ENCODE measurements around the gene TRAF2. TPM values are rescaled to one million over a fixed set of nuclear protein-coding genes. Genes with fewer than 3 reads are reported as not detected.
A peak's percentile ranks its signal among the peaks of the same experiment; 100 is the strongest.

The TRAF2 gene
- total and polyA plus RNA-seq, 9 of the 15 experiments (the other 6 are each of a cell fraction or from before 2014, with no cell fraction given): 0.24 to 45.2 (median 18.0) TPM

DNA sequence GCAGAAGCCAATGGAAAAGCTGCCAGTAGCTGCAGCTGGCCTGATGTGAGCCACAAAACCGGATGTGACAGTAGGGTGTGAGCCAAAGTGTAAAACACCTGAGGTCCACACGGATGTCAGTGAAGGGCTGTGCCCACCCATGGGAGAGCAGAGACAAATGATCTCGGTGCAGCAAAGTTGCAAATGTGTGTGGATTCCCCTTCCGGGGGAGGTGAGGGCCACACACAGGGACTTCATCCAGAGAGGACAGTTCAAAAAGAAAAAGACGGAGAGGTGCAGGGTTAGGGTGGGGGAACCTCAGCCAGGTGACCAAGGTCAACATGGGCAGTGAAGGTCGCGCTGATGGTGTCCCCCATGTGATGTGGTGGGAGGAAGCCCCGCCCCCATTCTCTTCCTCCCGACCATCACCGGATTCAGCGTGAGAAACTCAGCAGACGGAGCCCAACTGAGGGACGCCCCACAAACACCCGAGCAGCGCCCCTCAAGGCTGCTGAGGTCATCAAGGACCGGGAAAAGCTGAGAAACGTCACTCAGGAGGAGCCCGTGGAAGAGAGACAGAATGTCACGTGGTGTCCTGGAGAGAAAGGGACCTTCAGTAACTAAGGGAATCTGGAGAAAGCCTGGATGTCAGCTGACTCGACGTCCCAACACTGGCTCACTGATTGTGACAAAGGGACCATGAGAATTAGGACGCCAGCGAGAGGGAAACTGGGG is 79.6 kb downstream of the TRAF2 start:
- no peak overlapping the region for H3K4me3 ChIP-seq
- peak overlapping the region; percentile 22 to 75; a peak in 2 of 4 replicates for H3K9ac ChIP-seq (ENCODE audit: insufficient read depth in 1 of 2, low read depth in 2 of 2, low read length in 2 of 2)
- in situ Hi-C loops (cut with MboI): no loop called here
- peaks cover 26 to 80% of the 10 kb centered on the region in 2 experiments; a peak in 4 of 5 replicates for H3K4me1 ChIP-seq (replicated peaks in 1 of 2; ENCODE audit: control insufficient read depth in 2 of 2, insufficient read depth in 2 of 2, low read length in 2 of 2)
- ChIA-PET POLR2A (interaction anchor here (0.7 to 0.9 kb wide), 2 partner anchors 11 to 106 kb away, joined by 3 read pairs; no protein-coding TSS in a partner anchor), CTCF (ENCODE audit: low intra/inter-chr PET ratio) (no interaction called here)
- peak overlapping the region; percentile 55 for H3K4me2 ChIP-seq (ENCODE audit: insufficient read depth, low read length)
- WGBS (ENCODE audit: insufficient coverage, low coverage, missing lambda C conversion rate): 20% methylated on average over 23 of the region's 23 CpGs
- H2AFZ ChIP-seq (ENCODE audit: low read depth, low read length): peak overlapping the region; percentile 96
- H3K9me3 ChIP-seq (replicated peaks; ENCODE audit: control insufficient read depth, insufficient read depth, low read depth, low read length): no peaks in the 10 kb centered on the region
- H4K20me1 ChIP-seq (replicated peaks; ENCODE audit: control insufficient read depth, insufficient read depth, low read length): no peaks in the 10 kb centered on the region
- DNase-seq (ENCODE audit: extremely low read depth in 1 of 4, low spot score in 3 of 4) (peak; percentile 32 to 56 (median 48)), ATAC-seq (no peak; the same call in 1 of the 3 replicates), FAIRE-seq (peak; percentile 88)
- H3K9me1 ChIP-seq (ENCODE audit: control insufficient read depth, insufficient read depth, low read length): no peaks in the 10 kb centered on the region
- intact Hi-C loops (cut with micrococcal nuclease): no loop called here
- no peaks in the 10 kb centered on the region for H3K79me2 ChIP-seq (ENCODE audit: control insufficient read depth, insufficient read depth, low read length)
- no peaks in the 10 kb centered on the region for H3K36me3 ChIP-seq (ENCODE audit: control insufficient read depth, insufficient read depth, low read length)
- no TSS peak for BruUV-seq (replicated peaks)
- H3K27me3 ChIP-seq (ENCODE audit: control insufficient read depth in 2 of 2, insufficient read depth in 2 of 2, low read length in 2 of 2): no peaks in the 10 kb centered on the region
- H3K27ac ChIP-seq (ENCODE audit: extremely low read depth, low read depth, low read length): peak overlapping the region; percentile 38; the same call in 1 of the 3 replicates
- TF ChIP-seq CREM (IDR thresholded peaks at IDR 0.05; ENCODE audit: low read depth) (peak; percentile 54), RAD51 (IDR thresholded peaks at IDR 0.05; ENCODE audit: borderline replicate concordance, low read depth) (peak; percentile 93), ZKSCAN3 (CRISPR knock-in tag; IDR thresholded peaks at IDR 0.05) (no peak), ESRRA (IDR thresholded peaks at IDR 0.05; ENCODE audit: borderline replicate concordance, low read depth) (peak; percentile 91)
- TF ChIP-seq, protein P1, sequence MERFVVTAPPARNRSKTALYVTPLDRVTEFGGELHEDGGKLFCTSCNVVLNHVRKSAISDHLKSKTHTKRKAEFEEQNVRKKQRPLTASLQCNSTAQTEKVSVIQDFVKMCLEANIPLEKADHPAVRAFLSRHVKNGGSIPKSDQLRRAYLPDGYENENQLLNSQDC (CRISPR knock-in tag; IDR thresholded peaks at IDR 0.05): no peak
- TF ChIP-seq, protein P2, sequence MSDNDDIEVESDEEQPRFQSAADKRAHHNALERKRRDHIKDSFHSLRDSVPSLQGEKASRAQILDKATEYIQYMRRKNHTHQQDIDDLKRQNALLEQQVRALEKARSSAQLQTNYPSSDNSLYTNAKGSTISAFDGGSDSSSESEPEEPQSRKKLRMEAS (CRISPR knock-in tag; IDR thresholded peaks at IDR 0.05): peak; percentile 48; the same call in 1 of the 2 replicates
- TF ChIP-seq, protein P3, sequence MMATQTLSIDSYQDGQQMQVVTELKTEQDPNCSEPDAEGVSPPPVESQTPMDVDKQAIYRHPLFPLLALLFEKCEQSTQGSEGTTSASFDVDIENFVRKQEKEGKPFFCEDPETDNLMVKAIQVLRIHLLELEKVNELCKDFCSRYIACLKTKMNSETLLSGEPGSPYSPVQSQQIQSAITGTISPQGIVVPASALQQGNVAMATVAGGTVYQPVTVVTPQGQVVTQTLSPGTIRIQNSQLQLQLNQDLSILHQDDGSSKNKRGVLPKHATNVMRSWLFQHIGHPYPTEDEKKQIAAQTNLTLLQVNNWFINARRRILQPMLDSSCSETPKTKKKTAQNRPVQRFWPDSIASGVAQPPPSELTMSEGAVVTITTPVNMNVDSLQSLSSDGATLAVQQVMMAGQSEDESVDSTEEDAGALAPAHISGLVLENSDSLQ (IDR thresholded peaks at IDR 0.05): peak; percentile 55
- TF ChIP-seq, protein P4, sequence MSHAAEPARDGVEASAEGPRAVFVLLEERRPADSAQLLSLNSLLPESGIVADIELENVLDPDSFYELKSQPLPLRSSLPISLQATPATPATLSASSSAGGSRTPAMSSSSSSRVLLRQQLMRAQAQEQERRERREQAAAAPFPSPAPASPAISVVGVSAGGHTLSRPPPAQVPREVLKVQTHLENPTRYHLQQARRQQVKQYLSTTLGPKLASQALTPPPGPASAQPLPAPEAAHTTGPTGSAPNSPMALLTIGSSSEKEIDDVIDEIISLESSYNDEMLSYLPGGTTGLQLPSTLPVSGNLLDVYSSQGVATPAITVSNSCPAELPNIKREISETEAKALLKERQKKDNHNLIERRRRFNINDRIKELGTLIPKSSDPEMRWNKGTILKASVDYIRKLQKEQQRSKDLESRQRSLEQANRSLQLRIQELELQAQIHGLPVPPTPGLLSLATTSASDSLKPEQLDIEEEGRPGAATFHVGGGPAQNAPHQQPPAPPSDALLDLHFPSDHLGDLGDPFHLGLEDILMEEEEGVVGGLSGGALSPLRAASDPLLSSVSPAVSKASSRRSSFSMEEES (CRISPR knock-in tag; IDR thresholded peaks at IDR 0.05): peak; percentile 92
- TF ChIP-seq, protein P5, sequence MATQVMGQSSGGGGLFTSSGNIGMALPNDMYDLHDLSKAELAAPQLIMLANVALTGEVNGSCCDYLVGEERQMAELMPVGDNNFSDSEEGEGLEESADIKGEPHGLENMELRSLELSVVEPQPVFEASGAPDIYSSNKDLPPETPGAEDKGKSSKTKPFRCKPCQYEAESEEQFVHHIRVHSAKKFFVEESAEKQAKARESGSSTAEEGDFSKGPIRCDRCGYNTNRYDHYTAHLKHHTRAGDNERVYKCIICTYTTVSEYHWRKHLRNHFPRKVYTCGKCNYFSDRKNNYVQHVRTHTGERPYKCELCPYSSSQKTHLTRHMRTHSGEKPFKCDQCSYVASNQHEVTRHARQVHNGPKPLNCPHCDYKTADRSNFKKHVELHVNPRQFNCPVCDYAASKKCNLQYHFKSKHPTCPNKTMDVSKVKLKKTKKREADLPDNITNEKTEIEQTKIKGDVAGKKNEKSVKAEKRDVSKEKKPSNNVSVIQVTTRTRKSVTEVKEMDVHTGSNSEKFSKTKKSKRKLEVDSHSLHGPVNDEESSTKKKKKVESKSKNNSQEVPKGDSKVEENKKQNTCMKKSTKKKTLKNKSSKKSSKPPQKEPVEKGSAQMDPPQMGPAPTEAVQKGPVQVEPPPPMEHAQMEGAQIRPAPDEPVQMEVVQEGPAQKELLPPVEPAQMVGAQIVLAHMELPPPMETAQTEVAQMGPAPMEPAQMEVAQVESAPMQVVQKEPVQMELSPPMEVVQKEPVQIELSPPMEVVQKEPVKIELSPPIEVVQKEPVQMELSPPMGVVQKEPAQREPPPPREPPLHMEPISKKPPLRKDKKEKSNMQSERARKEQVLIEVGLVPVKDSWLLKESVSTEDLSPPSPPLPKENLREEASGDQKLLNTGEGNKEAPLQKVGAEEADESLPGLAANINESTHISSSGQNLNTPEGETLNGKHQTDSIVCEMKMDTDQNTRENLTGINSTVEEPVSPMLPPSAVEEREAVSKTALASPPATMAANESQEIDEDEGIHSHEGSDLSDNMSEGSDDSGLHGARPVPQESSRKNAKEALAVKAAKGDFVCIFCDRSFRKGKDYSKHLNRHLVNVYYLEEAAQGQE (IDR thresholded peaks at IDR 0.05; ENCODE audit: borderline replicate concordance): peak; percentile 33
- TF ChIP-seq, protein P5 (CRISPR knock-in tag; IDR thresholded peaks at IDR 0.05; ENCODE audit: low read depth): no peak
